H4 (cell line): ENCODE results near the gene RNF113A. TPM values are rescaled to one million over a fixed set of nuclear protein-coding genes. Genes with fewer than 3 reads are reported as not detected.
"Not testable (repeated sequence)": the region's sequence is repeated elsewhere in the genome, so short reads cannot be mapped to it uniquely, and the experiment has no call there.

Experiments
- DNase-seq: peaks from one replicate; pipeline ENCODE4 v3.0.0-alpha.2; 2015; ENCODE audit warnings: low spot score
- total RNA-seq: library from RNA; depleted of rRNA; stranded (reverse); fragments of >200 nt; shearing (Covaris generic); gene quantifications from 2 replicates; pipeline ENCODE4 v1.2.3, GENCODE V29; 2014; rRNA removed

Gene RNF113A
- total RNA-seq: 27.4 and 27.5 TPM in 2 replicates

DNA sequence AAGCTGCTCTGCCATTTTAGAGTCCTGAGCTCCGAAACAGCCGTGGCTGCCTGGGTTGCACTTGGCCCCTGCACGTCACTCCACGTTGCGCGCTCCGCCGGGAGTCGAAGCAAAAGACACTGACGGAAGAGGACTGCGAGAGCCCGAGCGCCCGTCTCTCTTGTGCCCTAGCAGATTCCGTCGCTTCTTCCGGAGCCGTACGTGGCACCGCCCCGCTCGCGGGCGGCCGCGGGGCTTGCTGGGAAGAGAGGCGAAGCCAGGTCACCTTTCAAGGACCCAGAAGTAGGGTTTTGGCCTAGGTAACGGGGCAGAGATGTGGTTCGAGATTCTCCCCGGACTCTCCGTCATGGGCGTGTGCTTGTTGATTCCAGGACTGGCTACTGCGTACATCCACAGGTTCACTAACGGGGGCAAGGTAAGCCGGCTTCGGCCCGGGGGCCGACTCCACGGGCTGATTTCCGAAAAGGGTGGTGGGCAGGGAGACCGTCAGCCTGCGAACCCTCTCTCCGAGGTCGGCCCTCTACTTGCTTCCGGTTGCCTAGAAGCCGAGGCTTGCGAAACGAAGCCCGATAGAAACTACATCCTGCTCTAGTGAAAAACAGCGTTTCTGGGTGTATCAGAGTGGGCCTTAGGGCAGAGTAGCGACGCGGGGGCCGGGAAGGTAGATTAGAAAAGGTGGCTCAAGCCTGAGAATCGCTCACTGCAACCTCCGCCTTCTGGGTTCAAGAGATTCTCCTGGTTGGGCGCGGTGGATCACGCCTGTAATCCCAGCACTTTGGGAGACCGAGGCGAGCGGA lies at the start of gene RNF113A, which contains the start of gene NDUFA1:
TSS of gene RNF113A (minus strand) at position 135 of the 797 bp plus-strand sequence. CDS start at position 15, 120 bp downstream.
TSS of gene NDUFA1 (plus strand) at position 234 of the 797 bp plus-strand sequence. CDS start at position 314, 80 bp downstream.
- DNase-seq: peak; percentile 79

GRCh38 chrX:119919835-119920585 lies 48.5 kb upstream of the RNF113A start:
- no peak for DNase-seq

- DNase-seq: no peak
Measured at GRCh38 chrX:119917877-119918276, 46.3 kb upstream of the RNF113A start.

DNA sequence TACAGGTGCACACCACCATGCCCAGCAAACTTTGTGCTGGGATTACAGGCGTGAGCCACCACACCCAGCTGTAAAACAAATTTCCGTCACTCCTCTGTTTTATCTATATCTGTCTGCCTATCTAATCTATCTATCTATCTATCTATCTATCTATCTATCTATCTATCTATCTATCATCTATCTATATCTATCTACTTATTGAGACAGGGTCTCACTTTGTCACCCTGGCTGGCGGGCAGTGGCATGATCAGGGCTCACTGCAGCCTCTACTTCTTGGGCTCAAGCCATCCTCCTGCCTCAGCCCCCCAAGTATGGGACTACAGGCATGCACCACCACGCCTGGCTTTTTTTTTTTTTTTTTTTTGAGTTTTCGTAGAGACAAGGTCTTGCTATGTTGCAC lies 44.8 kb upstream of the RNF113A start:
- no peak for DNase-seq

DNA sequence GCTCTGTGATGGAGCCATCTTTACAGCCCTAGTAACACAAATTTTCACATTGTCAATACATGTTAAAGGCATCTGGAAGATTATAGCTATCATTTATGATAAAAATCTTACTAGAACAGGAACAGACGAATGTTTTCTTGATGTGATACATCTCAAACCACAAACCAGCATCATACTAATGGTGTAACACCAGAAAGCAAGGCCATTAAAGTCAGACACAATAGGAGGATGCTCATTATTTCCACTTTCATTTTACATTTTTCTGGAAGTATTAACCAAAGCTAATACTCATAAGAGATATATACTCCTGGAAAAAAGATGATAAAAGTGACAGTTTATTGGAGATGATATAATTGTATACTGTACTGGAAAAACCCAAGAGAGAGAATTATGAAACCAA lies 29.4 kb upstream of the RNF113A start:
- no peak for DNase-seq

DNA sequence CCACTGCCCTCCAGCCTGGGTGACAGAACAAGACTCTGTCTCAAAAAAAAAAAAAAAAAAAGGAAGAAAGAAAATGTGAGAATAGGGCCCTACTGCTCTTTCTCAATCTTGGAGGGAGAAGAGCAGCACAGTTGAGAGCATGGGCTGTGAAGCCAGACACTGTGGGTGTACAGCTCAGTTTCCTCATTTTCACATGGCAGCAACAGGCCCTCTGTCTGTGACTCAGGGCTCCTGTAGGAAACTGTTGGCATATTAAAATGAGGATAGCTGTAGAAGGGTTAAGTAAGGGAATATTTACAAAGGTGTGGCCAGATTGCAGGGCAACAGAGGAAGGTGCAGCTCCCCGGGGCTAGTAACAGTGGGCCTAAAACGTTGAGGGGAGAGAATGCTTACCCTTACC lies 27.6 kb upstream of the RNF113A start:
- no peak for DNase-seq

DNA sequence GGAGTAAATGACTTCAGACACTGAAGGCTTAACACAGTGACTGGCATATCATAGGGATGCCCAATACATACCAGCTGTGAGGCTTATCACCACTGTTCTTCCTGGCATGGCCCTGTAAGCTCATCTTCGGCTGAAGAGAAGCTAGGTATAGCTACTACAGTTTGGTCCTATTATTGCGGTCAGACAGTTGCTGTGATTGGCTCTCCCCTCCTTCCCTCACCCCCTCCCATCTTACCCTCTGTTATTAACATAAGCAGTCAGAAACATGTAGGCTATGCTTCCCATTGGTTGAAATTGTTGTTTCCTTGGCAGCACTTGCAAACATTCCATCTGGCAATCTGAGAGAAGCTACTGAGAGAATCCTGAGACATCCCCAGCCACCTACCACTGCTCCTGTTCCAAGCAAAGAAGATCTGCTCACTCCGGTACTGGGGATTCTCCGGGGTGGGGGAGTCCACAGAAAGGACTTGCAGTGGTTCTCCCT lies 24.4 kb upstream of the RNF113A start, which contains the start of gene AKAP14:
TSS of gene AKAP14 (plus strand) at position 51 of the 484 bp plus-strand sequence. CDS start 7,331 bp downstream, outside the sequence.
- DNase-seq: no peak

DNA sequence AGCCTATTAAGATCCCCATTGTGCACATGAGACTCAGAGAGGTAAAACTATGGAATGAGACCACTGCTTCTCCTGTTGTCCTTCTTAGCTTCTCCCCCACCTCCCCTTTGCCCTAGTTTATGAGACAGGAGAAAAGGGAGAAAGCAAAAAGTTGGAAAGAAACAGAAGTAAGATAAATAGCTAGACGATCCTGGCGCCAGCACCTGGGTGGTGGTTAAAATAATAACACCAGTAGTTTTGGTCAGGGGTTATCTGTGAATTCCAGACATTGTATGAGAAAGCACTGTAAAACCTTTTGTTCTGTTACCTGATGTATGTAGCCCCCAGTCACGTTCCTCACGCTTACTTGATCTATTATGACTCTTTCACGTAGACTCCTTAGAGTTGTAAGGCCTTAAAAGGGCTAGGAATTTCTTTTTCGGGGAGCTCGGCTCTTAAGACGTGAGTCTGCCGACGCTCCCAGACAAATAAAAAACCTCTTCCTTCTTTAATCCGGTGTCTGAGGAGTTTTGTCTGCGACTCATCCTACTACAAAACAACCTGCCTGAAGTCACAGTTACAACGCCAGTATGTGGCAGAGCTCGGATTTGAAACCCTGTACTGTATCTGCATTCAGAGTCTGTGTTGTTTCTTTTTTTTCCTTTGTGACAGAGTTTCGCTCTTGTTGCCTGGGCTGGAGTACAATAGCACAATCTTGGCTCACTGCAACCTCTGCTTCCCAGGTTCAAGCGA lies 20.6 kb upstream of the RNF113A start:
- not testable (repeated sequence) for DNase-seq

DNA sequence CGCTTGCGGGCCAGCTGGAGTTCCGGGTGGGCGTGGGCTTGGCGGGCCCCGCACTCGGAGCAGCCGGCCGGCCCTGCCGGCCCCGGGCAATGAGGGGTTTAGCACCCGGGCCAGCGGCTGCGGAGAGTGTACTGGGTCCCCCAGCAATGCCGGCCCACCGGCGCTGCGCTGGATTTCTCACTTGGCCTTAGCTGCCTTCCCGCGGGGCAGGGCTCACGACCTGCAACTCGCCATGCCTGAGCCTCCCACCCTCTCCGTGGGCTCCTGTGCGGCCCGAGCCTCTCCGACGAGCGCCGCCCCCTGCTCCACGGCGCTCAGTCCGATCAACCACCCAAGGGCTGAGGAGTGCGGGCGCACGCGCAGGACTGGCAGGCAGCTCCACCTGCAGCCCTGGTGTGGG lies 19.1 kb upstream of the RNF113A start:
- DNase-seq: not testable (repeated sequence)

DNA sequence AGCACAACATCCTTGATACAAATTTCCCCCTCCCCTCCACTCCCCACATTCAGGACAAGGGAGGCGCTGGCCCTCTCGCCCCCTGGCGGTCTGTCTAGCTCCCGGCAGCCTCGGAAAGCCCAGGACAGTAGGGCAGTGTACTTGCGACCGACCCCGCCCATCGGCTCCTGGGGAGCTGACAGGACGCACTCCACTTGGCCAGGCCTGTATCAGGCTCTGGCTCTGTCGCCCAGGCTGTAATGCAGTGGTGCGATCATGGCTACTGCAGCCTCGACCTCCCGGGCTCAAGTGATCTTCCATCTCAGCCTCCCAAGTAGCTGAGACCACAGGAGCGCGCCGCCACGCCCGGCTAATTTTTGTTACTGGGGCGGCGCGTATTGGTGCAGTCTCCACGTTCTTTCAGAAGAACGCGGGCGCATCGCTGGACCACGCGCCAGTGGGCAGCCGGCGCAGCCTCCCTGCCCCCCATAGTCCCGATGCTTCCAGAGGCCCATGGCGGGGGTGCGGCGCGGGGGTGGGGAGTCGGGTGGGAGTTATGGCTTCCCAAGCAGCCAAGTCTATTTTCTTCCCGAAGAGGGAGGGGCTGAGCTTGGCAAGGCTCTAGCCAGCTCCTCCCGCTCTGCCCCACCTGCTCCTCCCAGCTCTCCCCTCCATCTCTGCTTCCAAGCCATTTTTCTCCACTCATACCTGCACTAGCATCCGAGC lies 16.3 kb upstream of the RNF113A start:
- DNase-seq: peak; percentile 13

GRCh38 chrX:119885554-119886428 lies 14.3 kb upstream of the RNF113A start:
- DNase-seq: peak; percentile 14

- peak; percentile 54 for DNase-seq
Measured at GRCh38 chrX:119880552-119881437, 9.3 kb upstream of the RNF113A start.

DNA sequence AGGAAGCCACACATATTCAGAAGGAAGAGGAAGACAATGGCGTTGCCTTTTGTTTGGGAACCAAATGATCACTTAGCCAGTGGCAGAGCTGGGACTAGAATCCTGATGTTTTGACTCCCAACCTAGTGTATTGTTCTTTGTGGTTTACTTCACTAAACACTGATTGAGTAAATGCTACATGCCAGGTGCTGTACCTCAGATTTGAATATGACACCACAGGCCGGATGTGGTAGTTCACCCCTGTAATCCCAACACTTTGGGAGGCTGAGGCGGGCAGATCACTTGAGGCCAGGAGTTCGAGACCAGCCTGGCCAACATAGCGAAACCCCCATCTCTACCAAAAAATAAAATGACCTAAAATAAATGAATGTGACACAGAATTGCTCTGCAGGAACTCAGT lies 8.5 kb upstream of the RNF113A start:
- peak; percentile 7 for DNase-seq

DNA sequence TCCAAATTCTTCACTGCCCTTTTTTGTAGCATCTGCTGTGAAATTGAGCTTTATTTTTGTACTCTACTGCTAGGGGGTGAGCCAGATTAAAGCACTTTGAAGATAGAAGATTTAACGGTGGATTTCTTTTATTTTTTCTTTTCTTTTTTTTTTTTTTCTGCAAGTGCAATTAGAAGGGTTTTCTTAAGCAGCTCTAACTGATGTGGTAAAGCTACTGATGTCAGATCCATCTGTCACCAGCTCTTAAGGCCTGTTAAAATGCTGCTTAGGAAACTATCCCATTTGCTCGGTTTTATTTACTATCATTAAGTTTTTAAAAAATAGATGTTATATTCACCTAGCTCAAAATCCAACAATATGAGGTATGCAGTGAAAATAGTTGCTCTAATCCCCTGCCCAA lies 7.2 kb upstream of the RNF113A start:
- no peak for DNase-seq

- no peak for DNase-seq
Measured at GRCh38 chrX:119871245-119871598, 311 bp downstream of the RNF113A start.

GRCh38 chrX:119870626-119871131 lies 854 bp downstream of the RNF113A start:
- DNase-seq: no peak

GRCh38 chrX:119853444-119853843 lies 18.1 kb downstream of the RNF113A start:
- DNase-seq: no peak

GRCh38 chrX:119852382-119853353 lies 18.9 kb downstream of the RNF113A start, which contains the start of gene UPF3B:
Gene UPF3B, minus strand, starts transcription at chrX:119852963. Its CDS starts 35 bp downstream, at chrX:119852928.
- DNase-seq: peak; percentile 97
